Stimulated activated CD8-positive, alpha-beta memory T cell treated with anti-CD3 and anti-CD28 coated beads, Interleukin-4, amount 100 ng/mL, for 1 hour (primary cell): ENCODE measurements around the gene AQP1.

ENCODE experiments used
- DNase-seq, 2 donors: peaks; one replicate each; pipeline ENCODE4 v3.0.0-alpha.2; 2020; ENCODE audit warnings: low read depth in 2 of 2, low spot score in 1 of 2

The AQP1 gene

DNA sequence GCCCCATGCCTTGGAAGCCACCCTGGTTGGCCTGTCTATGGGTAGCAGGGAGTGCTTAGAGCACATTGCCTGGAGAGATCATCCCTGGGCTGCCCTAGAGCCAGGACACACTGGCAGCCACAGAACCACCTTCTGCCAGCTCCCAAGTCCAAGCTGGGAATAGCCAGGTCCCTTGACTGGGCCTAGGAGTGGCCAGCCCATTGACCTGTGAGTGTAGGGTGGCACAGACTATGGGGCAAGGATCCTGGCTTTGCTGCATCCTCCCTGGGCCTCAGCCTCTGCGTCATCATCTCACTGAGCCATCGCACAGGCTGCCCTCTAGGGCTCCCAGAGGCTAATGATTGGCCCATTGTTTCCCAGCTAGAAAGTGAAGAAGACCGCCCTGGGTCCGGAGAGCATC is 7.0 kb downstream of the AQP1 start:
- DNase-seq, result no peak

DNA sequence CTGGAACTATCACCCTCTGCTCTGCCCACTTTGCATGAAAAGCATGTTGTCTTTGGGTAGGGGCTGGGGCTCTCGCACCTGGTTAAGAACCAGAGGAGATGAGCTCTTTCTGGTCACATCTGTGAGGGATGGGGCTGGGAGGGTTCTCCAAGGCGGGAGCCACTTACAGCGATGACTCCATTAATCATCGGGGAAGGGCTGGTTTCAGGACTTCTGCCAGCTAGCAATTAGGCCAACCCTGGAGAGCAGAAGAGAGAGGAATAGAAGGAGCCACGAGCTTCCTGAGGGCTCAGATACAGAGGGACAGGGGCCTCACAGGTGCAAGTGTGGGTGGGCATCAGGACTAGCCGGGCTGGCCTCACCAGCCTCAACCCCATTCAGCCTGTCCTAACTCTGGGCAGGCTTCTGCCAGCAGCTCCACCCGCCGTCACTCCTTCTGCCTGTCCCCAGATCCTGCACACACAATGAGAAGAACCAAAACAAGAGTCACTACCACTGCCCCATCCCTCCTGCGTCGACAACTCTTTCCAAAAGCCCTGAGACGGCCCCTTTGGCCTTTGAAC is 8.4 kb downstream of the AQP1 start:
- DNase-seq, result no peak

DNA sequence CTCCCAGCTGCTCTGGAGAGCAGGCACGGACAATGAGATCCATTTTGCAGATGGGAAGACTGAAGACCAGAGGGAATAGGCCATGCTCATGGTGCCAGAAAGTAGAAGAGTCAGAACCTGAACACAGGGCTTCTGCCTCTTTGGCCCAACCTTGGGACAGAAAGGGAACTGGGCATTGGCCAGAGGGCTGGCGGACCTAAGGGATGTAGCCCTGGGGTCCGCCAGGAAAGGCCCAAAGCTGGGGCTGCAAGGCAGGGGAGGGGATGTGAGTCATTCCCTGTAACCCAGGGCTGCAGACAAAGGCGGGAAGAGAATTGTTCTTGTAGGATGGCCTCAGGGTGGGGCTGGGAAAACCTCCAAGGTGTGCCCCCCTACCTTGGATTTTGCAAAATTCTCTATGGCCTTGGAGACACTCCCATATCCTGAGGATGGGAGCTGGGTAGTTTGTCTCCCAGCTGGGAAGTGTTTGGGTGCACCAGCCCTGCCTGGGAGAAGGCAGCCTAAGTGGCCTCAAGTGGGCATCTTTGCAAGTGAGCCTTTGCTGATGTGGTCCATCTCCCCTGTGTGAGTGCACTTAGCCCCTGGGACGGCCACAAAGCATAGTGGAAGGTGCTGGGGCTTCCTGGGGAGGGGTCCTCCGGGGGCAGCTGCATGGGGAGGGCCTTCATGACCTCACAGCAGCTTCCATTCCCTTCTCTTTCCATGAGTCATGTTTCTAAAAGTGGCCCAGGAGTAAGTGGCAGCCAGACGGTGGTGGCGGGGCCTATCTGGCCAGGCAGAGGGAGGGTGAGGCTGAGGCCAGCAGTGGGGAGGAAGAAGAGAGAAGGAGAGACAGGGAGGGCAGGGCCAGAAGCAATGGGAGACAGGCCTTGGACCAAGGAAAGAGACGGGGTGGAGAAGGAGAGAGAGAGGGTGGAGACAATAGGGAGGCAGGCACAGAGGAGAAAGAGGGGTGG is 9.2 kb downstream of the AQP1 start:
- no peak for DNase-seq

DNA sequence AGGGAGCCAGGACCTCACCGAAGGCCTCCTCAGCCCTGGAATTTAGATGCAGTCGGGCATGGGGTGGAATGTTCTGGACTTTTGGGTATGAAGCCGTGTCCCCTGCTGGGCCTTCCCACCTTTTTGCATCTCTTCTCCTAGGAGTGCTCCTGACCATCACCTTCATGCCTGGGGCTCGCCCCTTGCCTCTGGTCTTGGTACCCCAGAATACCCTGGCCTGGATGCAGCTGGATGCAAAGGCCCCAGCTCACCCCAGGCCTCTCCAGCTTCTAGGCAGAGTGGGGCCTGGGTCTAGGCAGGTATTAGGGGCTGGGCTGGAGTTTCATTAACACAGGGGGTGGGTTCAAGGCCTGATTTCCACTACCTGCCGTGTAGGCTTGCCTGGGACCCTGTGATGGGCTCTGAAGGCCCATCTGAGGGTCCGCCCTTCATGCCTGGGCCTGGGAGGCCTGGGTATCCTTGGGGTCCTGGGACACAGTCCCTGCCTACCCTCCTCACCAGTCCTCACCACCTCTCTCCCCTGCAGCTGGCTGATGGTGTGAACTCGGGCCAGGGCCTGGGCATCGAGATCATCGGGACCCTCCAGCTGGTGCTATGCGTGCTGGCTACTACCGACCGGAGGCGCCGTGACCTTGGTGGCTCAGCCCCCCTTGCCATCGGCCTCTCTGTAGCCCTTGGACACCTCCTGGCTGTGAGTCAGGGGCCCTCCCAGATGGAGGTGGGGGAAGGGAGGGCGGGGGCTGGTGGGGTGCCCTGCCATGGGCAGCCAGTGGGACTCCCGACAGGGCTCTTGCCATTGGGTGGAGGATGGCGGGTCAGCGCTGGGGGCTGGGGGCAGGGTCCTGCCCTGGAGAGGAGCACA is 10.1 kb downstream of the AQP1 start:
- no peak for DNase-seq

DNA sequence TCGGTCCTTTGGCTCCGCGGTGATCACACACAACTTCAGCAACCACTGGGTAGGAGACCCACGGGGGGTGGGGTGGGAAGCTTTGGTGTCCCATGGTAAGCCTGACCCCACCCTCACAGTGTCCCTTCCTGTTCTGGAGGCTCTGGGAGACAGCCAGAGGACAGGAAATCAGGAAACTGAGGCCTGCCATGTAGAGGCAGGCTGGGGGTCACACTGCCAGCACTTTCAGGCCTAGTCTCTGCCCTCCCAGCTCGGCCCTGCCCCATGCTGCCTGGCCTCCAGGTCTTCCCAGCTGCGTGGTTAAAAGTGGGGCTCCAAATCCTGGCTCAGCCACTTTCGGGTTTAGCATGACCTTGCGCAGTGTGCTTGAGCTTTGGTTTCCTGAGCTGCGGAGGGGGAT is 10.9 kb downstream of the AQP1 start:
- no peak for DNase-seq

DNA sequence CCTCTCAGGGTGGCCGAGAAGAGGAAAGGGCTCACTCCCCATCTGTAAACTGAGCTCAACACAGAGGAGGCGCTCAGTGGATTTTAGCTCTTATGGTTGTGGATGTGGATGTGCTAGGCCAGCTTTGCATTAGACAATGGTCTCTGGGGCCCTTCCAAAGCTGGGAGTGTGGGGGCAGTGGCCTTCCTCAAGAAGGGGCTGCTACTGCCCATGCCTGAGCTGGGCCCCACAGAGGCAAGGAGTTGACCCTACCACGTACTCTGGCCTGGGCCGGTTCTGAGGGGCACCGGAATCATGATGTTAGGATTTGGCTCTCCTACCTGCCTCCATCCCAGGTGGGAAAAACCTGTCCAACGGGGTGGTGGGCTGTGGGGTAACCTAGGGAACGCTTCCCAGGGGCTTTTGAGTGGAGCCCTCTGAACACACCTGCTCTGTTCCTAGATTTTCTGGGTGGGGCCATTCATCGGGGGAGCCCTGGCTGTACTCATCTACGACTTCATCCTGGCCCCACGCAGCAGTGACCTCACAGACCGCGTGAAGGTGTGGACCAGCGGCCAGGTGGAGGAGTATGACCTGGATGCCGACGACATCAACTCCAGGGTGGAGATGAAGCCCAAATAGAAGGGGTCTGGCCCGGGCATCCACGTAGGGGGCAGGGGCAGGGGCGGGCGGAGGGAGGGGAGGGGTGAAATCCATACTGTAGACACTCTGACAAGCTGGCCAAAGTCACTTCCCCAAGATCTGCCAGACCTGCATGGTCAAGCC is 11.5 kb downstream of the AQP1 start:
- DNase-seq, result no peak

DNA sequence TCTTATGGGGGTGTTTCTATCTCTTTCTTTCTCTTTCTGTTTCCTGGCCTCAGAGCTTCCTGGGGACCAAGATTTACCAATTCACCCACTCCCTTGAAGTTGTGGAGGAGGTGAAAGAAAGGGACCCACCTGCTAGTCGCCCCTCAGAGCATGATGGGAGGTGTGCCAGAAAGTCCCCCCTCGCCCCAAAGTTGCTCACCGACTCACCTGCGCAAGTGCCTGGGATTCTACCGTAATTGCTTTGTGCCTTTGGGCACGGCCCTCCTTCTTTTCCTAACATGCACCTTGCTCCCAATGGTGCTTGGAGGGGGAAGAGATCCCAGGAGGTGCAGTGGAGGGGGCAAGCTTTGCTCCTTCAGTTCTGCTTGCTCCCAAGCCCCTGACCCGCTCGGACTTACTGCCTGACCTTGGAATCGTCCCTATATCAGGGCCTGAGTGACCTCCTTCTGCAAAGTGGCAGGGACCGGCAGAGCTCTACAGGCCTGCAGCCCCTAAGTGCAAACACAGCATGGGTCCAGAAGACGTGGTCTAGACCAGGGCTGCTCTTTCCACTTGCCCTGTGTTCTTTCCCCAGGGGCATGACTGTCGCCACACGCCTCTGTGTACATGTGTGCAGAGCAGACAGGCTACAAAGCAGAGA is 12.2 kb downstream of the AQP1 start:
- DNase-seq, result no peak

DNA sequence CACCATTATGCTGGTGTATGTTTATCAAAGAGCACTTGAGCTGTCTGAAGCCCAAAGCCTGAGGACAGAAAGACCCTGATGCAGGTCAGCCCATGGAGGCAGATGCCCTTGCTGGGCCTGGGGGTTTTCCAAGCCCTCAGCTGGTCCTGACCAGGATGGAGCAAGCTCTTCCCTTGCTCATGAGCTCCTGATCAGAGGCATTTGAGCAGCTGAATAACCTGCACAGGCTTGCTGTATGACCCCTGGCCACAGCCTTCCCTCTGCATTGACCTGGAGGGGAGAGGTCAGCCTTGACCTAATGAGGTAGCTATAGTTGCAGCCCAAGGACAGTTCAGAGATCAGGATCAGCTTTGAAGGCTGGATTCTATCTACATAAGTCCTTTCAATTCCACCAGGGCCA is 13.0 kb downstream of the AQP1 start:
- no peak for DNase-seq

DNA sequence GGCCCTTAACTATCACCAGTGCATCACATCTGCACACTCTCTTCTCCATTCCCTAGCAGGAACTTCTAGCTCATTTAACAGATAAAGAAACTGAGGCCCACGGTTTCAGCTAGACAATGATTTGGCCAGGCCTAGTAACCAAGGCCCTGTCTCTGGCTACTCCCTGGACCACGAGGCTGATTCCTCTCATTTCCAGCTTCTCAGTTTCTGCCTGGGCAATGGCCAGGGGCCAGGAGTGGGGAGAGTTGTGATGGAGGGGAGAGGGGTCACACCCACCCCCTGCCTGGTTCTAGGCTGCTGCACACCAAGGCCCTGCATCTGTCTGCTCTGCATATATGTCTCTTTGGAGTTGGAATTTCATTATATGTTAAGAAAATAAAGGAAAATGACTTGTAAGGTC is 13.5 kb downstream of the AQP1 start:
- DNase-seq, result no peak

DNA sequence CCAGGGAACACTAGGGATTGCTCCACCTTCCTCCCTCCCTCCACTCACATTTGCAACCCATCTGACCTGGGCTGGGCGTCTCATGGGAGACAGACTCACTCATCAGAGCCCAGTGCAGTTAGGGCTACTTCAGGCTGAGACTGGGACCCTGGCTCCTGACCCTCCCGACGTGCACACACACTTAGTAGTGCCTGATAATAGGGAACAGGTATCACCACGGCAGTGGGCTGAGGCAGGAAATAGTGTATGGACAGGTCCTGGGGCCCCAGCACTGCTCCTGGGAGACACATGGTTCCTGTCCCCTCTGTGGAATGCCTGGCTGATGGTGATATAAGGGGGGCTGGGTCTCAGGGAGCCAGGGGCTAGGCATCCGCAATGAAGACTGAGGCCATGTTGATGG is 14.3 kb downstream of the AQP1 start:
- no peak for DNase-seq

DNA sequence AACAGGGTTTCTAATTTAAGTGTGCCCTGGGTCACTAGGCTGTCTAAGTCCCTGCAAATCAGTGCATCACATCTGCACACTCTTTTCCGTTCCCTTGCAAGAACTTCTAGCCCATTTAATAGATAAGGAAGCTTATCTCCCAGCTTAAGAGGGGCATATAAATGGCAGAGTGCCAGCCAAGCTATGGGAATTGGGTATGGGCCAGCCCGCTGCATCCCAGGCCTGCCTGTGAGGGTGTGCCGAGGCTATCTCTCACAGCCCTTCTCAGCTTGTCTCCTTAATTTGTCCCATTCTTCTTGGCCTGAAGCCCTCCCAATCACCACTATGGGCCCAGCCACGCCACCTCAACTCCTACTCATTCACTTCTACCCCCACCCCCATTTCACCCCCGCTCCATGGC is 14.7 kb downstream of the AQP1 start:
- DNase-seq, result no peak

DNA sequence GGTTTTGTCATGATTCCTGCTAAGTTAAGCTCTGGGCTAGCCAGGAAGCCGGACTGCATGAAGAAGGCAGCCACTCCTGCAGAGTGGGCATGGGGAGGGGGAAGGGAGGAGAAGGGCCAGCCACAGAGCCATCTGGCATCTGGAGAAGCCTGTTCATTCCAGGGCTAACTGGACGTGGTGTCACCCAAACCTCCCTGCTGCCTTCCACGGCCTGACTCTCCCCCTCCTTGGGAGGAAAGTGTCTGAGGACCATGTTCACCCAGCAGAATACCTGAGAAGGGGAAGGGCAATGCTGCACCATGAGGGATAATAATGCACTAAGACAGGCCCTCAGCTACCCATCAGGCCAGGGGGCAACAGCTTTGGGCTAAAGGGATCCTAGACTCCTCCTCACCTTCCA is 15.4 kb downstream of the AQP1 start:
- no peak for DNase-seq

DNA sequence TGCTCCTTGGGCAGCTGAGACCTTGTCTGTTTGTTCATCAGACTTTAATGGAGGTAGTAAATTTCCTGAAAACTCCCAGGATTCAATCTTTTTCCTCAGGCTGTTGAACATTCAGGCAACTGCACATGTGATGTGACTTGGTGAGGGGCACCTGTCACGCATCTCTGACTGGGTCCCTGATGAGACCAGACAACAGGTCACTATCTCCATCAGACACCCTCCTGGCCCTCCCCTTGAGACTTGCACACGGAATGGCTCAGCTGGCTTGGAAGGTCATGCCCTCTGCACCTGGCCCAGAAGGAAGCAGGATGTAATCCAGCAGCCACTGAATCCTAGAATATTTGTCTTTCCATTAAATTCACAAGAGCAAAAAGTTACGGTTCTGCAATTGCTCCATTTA is 15.9 kb downstream of the AQP1 start:
- no peak for DNase-seq

DNA sequence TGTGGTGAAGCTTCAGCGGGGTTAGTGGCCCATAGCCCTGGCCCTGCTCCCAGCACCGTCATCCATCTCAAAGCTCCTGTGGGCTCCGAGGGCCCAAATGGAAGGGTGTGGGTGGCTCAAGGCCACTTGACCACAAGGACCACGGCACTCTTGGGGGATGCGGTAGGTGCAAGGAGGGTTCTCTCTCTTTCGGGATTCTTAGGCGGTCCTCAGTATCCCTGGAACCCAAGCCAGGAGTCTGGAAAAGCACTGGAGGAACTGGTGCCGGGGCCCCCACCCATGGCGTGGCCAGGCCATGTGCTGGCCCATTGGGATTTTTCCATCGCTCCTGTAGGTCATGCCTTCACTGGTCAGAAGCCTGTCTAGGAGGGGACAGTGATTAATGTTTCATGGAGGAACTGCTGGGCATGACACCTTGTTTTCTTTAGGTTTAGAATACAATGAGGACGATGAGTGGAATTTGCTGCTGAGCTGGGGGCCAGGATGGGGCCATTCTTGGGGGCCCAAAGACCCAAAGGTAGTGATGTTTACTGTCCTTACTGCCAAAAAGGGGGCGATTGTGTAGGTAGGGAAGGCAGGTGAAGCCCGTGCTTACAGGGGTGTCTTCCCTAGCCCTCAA is 16.7 kb downstream of the AQP1 start:
- DNase-seq, result no peak

DNA sequence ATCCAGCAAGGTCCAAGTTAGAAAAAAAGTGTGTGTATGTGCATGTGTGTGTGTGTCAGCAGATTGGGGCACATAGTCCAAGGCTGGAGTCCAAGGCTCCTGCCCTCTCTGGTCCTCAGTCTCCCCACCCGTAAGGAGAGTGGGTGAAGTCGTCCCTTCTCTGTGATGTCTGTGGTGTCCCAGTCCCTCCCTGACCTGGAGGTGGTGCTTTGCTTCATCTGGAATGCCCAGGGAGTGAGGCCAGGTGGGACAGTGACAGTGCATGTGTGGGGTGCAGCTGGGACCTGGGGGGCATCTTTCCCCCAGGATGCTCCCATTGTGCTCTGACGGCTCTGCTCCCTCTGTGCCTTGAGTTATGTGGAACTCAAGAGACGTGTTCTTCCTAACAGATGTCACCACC is 18.0 kb downstream of the AQP1 start:
- no peak for DNase-seq

DNA sequence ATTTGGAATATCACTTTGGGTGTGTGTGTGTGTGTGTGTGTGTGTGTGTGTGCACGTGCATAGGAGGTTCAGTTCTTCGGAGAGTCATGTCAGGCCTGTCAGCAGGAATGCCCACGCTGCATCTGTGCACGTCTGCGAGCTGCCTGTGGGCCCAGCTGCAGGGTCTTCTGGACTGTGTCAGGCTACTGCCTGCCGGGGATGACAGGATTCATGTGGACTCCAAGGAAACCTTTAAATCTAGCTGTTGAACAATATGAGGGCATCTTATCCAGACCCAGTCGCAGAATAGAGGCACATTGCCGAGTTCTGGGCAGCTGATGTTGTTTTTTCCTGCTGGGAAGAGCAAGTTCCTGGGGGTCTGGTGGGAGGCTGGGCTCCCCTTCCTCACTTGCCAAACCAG is 19.0 kb downstream of the AQP1 start:
- no peak for DNase-seq

DNA sequence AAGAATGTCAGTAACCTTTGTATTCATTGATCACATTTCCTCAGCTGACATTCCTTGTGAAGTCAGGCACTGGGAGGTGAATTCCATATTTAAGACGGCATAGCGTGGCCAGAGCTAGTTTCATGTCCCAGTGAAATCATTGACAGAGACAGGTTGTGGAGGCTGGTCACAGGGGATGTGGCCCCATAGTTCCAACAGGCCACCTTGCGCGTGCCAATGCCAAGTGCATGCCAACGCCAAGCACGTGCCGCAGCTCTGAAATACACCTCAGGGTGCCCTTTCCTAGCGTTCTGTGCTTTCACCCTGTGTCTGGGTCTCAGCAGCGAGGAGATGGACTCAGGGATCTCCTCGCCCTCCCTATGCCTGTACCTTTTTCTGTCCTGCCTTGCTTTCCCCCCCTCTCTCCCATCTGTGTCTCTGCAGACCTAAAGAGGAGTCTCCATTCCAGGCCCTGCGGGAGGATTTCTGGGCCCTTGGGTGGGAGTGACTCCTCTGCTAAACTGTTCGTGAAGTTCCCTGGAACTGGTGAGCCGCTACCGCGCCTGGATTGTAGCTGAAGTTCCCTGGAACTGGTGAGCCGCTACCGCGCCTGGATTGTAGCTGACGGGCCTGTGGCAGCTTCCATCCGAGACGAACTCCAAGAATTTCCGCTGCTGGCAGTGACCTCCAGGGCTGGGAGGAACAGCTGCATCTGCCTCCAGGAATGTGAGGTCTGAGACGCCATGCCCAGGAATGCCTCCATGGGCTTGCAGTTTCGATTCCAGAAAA is 19.7 kb downstream of the AQP1 start:
- DNase-seq, result no peak

DNA sequence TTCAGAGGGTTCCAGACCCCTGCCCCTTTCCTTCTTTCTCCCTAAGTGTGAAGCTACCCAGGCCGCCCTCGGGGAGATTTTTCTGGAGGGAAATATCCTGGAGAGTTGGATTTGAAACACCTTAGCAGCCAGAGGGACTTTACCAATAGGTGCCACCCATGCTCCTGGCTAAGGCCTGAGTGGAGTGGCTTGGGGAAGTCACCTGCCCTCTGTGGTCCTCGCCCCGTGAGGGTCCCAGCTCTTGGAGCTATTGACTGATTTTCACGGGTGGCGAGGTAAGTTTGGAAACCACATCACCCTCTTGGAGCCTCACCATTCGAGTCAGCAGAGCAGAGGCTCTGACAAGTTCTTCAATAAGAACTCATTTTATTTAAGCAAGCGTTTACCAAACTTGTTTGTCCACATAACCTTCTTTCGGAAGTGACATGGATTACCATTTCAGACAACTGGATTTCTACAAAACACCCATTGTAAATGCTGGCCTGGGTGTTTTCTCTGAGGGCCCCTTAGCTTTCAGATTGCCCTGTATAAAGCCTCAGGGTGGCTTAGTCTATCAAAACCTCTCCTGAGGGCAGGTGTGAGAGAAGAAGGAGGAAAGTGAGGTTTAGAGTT is 20.4 kb downstream of the AQP1 start:
- no peak for DNase-seq

DNA sequence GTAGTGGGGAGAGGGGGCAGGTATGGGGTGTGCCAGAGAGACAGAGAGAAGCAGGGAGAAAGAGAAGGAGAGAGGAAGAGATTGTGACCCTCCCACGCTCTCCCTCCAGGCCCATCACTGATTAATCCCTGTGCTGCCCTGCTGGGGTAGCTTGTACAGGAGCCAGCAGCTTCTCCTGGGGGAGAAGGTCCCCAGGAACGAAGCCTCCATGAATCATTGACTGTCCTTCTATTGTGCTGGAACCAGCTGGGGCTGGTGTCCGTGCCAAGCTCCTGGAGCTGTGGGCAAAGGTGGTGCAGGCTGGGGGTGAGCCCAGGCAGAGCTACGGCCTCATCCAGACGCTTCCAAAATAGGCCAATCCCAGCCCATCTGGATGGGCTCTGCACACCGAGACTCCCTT is 20.9 kb downstream of the AQP1 start:
- no peak for DNase-seq
